ENCODE data around the gene BHLHE40.
"Not testable (repeated sequence)": the region's sequence is repeated elsewhere in the genome, so short reads cannot be mapped to it uniquely, and the experiment has no call there.

Gene BHLHE40

GRCh38 chr3:4961865-4962264 lies 17.4 kb upstream of the BHLHE40 start:
- not testable (repeated sequence) for DNase-seq (ENCODE audit: low read depth in 2 of 2)

- DNase-seq (ENCODE audit: low read depth in 2 of 2): no peak
Measured at GRCh38 chr3:4963669-4964570, 15.3 kb upstream of the BHLHE40 start.

- not testable (repeated sequence) for DNase-seq (ENCODE audit: low read depth in 2 of 2)
Measured at GRCh38 chr3:4966006-4966405, 13.2 kb upstream of the BHLHE40 start.

- not testable (repeated sequence) for DNase-seq (ENCODE audit: low read depth in 2 of 2)
Measured at GRCh38 chr3:4967683-4968082, 11.6 kb upstream of the BHLHE40 start.

- not testable (repeated sequence) for DNase-seq (ENCODE audit: low read depth in 2 of 2)
Measured at GRCh38 chr3:4971437-4971836, 7.8 kb upstream of the BHLHE40 start.

- no peak for DNase-seq (ENCODE audit: low read depth in 2 of 2)
Measured at GRCh38 chr3:4971838-4972237, 7.4 kb upstream of the BHLHE40 start.

- no peak for DNase-seq (ENCODE audit: low read depth in 2 of 2)
Measured at GRCh38 chr3:4972652-4973643, 6.3 kb upstream of the BHLHE40 start.

- DNase-seq (ENCODE audit: low read depth in 2 of 2): no peak
Measured at GRCh38 chr3:4974154-4974553, 5.1 kb upstream of the BHLHE40 start.

- no peak for DNase-seq (ENCODE audit: low read depth in 2 of 2)
Measured at GRCh38 chr3:4976109-4976508, 3.1 kb upstream of the BHLHE40 start.

- DNase-seq (ENCODE audit: low read depth in 2 of 2): peak; percentile 29 to 42
Measured at GRCh38 chr3:4977001-4977852, 2.0 kb upstream of the BHLHE40 start.

GRCh38 chr3:4977853-4978203 lies 1.4 kb upstream of the BHLHE40 start:
- no peak for DNase-seq (ENCODE audit: low read depth in 2 of 2)

- DNase-seq (ENCODE audit: low read depth in 2 of 2): peak; percentile 57 to 58
Measured at GRCh38 chr3:4978204-4978965, 852 bp upstream of the BHLHE40 start.

- DNase-seq (ENCODE audit: low read depth in 2 of 2): peak; percentile 78 to 79
Measured at GRCh38 chr3:4978966-4979427, 240 bp upstream of the BHLHE40 start.

GRCh38 chr3:4980229-4981203 lies 1.3 kb downstream of the BHLHE40 start:
- peak; percentile 83 to 90 for DNase-seq (ENCODE audit: low read depth in 2 of 2)

- DNase-seq (ENCODE audit: low read depth in 2 of 2): no peak
Measured at GRCh38 chr3:4981294-4981664, 2.0 kb downstream of the BHLHE40 start.

- DNase-seq (ENCODE audit: low read depth in 2 of 2): no peak
Measured at GRCh38 chr3:4981665-4982494, 2.6 kb downstream of the BHLHE40 start.

- no peak for DNase-seq (ENCODE audit: low read depth in 2 of 2)
Measured at GRCh38 chr3:4982773-4983738, 3.8 kb downstream of the BHLHE40 start.

Data from stimulated activated CD8-positive, alpha-beta memory T cell treated with anti-CD3 and anti-CD28 coated beads, Interleukin-7, amount 100 ng/mL, for 1 hour (primary cell).